Measurements from ENCODE around the gene PACSIN2.

PACSIN2 gene

GRCh38 chr22:42878561-42879305 is 136.2 kb downstream of the PACSIN2 start:
- no peak for DNase-seq

GRCh38 chr22:42877597-42878340 is 137.2 kb downstream of the PACSIN2 start:
- no peak for DNase-seq

GRCh38 chr22:42877158-42877557 is 137.8 kb downstream of the PACSIN2 start:
- DNase-seq = no peak

GRCh38 chr22:42876041-42876440 is 138.9 kb downstream of the PACSIN2 start:
- DNase-seq = no peak

GRCh38 chr22:42874010-42874409 is 140.9 kb downstream of the PACSIN2 start:
- DNase-seq = no peak

- DNase-seq = no peak
These were observed 141.6 kb downstream of the PACSIN2 start for GRCh38 chr22:42873356-42873755.

- no peak for DNase-seq
These were observed 142.1 kb downstream of the PACSIN2 start for GRCh38 chr22:42872821-42873220.

GRCh38 chr22:42871146-42872050 is 143.6 kb downstream of the PACSIN2 start:
- no peak for DNase-seq

- DNase-seq = no peak
These were observed 145.0 kb downstream of the PACSIN2 start for GRCh38 chr22:42869888-42870480.

GRCh38 chr22:42869463-42869862 is 145.5 kb downstream of the PACSIN2 start:
- DNase-seq = no peak

- no peak for DNase-seq
These were observed 146.1 kb downstream of the PACSIN2 start for GRCh38 chr22:42868751-42869251.

GRCh38 chr22:42866100-42866499 is 148.8 kb downstream of the PACSIN2 start:
- DNase-seq = no peak

- DNase-seq = no peak
These were observed 149.4 kb downstream of the PACSIN2 start for GRCh38 chr22:42865536-42865935.

- peak; percentile 36 for DNase-seq
These were observed 151.5 kb downstream of the PACSIN2 start for GRCh38 chr22:42863349-42863961.

- DNase-seq = no peak
These were observed 152.8 kb downstream of the PACSIN2 start for GRCh38 chr22:42862045-42862734.

GRCh38 chr22:42860968-42861367 is 154.0 kb downstream of the PACSIN2 start:
- DNase-seq = no peak

- DNase-seq = no peak
These were observed 157.0 kb downstream of the PACSIN2 start for GRCh38 chr22:42857845-42858481.

GRCh38 chr22:42856865-42857704 is 157.9 kb downstream of the PACSIN2 start, which contains the start of gene ARFGAP3:
Gene ARFGAP3, minus strand, starts transcription at chr22:42857273. Its CDS starts 91 bp downstream, at chr22:42857182.
- DNase-seq = peak; percentile 80

GRCh38 chr22:42856179-42856864 is 158.6 kb downstream of the PACSIN2 start:
- no peak for DNase-seq

All from GF-D8 (cell line).